Spleen (tissue), 7 donors: ENCODE results near the gene COL23A1.

Experiments used
- POLR2A ChIP-seq, 3 donors: fragments of 450-650 bp; IDR thresholded peaks; one replicate each; pipeline ENCODE4 v1.5.1; 2017; ENCODE audit warnings: antibody characterized with exemption in 3 of 3, mild to moderate bottlenecking in 1 of 3
- POLR2AphosphoS5 ChIP-seq, 3 donors: sonication (generic); formaldehyde crosslinking; IDR thresholded peaks; one replicate each; pipeline ENCODE4 v1.5.1; 2017; ENCODE audit warnings: antibody characterized with exemption in 3 of 3
- TF ChIP-seq, protein P1 (sequence below), 11 experiments: fragments of 200-600 bp in 7 of 11; fragments of 450-650 bp in 4 of 11; sonication (generic) in 4 of 11; IDR thresholded peaks in 8 of 11; conservative IDR thresholded peaks in 3 of 11; 1 replicate in 7 of 11; 2 replicates in 4 of 11; pipeline versions ENCODE4 v1.4.0 to v1.8.0; 2016 to 2021; ENCODE audit warnings: antibody characterized with exemption in 11 of 11, inconsistent platforms in 4 of 11, mild to moderate bottlenecking in 1 of 11
- donor health status: DM: no; HTN: no; CAD: no; lungs with moderate emphysema.
- donor health status: DM: no; HTN: no; CAD: no.
- donor health status: DM: no; HTN: no; CAD: no.

DNA sequence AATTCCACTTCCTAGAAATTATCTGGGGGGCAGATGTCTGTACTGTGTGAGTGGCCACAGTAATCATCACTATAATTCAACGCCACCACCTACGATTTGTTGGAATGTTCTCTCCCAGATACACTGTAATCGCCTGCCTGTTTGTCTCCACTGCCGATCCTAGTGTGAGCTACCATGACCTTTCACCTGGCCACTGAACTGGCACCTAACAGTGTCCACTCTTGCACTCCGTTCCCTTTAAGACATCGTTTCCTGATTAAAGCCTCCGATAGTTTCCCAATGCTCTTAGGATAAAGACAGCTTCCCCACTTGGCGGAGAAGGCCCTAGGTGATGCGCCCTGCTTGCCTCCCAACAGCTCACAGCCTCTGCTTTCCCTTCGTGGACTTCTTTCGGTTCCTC, 361.6 kb downstream of the COL23A1 start:
- TF ChIP-seq, protein P1, sequence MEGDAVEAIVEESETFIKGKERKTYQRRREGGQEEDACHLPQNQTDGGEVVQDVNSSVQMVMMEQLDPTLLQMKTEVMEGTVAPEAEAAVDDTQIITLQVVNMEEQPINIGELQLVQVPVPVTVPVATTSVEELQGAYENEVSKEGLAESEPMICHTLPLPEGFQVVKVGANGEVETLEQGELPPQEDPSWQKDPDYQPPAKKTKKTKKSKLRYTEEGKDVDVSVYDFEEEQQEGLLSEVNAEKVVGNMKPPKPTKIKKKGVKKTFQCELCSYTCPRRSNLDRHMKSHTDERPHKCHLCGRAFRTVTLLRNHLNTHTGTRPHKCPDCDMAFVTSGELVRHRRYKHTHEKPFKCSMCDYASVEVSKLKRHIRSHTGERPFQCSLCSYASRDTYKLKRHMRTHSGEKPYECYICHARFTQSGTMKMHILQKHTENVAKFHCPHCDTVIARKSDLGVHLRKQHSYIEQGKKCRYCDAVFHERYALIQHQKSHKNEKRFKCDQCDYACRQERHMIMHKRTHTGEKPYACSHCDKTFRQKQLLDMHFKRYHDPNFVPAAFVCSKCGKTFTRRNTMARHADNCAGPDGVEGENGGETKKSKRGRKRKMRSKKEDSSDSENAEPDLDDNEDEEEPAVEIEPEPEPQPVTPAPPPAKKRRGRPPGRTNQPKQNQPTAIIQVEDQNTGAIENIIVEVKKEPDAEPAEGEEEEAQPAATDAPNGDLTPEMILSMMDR (IDR thresholded peaks at IDR 0.05 in 8 of 11, conservative IDR thresholded peaks at IDR 0.05 in 3 of 11), result no peak
- TF ChIP-seq POLR2A (IDR thresholded peaks at IDR 0.05), result no peak
- no peak for TF ChIP-seq POLR2AphosphoS5 (IDR thresholded peaks at IDR 0.05)
